ENCODE data around the gene RECQL5.
"Not testable (repeated sequence)": the region's sequence is repeated elsewhere in the genome, so short reads cannot be mapped to it uniquely, and the experiment has no call there.

RECQL5 gene

GRCh38 chr17:75647921-75648320 lies 19.0 kb downstream of the RECQL5 start:
- no peak for DNase-seq (ENCODE audit: low read depth)

- no peak for DNase-seq (ENCODE audit: low read depth)
Observed at GRCh38 chr17:75647061-75647460, 19.9 kb downstream of the RECQL5 start.

DNA sequence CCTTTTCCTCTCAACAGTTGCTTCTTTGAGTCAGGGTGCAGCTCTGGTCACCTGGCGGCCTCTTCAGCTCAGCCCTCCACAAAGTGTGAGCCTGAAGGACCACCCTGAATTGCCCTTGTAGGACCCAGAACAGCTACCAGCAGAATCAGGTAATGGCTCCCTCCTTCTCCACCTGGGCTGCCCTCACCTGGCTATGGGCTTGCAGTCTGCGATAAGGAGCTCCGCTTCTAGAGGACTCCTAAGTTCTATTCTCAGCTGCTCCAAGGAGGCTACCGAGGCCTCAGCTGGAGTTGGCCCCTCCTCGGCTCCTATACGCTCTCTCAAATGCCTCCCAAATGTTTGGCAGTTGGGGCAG lies 20.3 kb downstream of the RECQL5 start:
- DNase-seq (ENCODE audit: low read depth): no peak

GRCh38 chr17:75645889-75646637 lies 20.9 kb downstream of the RECQL5 start:
- no peak for DNase-seq (ENCODE audit: low read depth)

DNA sequence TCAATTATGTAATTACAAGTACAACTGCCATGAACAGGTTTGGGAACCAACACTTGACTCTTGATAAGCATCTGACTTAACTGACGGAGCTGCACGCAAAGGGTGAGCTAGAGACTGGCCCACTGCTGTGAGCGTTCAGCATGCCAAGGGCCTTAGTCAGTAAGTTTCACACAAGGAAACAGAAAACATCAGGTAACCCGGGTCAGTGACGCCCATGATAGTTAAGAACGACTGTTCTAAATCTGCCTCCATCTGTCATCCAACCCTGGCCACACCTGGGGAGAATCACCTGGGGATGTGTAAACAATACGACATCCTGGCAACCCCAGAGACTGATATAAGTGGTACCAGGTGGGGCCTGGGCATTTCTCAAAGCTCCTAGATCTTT lies 21.5 kb downstream of the RECQL5 start:
- no peak for DNase-seq (ENCODE audit: low read depth)

DNA sequence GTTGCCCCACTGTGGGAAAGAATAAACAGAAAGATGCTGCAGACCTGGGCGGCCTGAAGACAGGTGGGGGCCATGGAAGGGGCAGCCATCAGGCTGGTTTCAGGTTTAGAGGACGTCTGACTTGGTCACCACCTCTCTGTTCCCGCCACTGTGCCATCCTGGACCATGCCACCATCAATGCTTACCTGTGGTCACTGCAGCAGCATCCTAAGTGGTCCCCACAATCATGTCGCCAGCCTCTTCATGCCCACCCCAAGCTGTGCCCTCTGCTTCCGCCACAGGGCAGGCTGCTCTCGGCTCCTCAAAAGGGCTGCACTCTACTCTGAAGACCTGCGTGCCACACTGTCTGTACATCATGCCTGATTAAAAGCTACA lies 23.3 kb downstream of the RECQL5 start:
- no peak for DNase-seq (ENCODE audit: low read depth)

GRCh38 chr17:75642784-75643642 lies 23.9 kb downstream of the RECQL5 start:
- DNase-seq (ENCODE audit: low read depth): no peak

DNA sequence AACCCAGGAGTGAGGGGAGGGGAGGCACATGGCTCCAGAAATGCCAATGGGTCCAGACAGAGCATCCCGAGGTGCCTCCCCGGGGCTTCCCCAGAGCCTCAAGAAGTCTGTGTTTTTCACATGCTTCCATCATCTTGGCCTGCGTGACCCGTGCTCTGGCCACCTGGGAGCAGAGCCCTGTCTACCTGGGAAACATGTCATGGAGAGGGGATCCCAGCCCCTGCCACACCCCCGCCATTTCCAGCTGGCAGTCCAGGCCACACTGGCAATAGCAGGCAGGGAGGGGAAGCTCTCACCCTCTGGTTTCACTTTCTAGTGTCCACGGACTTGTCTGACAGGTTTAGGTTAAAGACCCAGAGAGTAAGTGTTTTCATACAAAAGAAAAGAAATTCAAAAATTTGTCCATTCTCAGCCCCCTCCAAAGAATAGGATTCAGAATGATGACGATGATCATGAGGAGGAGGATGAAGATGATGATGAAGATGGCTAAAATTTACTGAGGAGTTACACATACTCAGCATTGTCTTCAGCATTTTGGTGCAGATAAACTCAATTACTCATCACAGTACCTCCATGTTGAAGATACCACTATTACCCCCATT lies 24.7 kb downstream of the RECQL5 start:
- DNase-seq (ENCODE audit: low read depth): no peak

DNA sequence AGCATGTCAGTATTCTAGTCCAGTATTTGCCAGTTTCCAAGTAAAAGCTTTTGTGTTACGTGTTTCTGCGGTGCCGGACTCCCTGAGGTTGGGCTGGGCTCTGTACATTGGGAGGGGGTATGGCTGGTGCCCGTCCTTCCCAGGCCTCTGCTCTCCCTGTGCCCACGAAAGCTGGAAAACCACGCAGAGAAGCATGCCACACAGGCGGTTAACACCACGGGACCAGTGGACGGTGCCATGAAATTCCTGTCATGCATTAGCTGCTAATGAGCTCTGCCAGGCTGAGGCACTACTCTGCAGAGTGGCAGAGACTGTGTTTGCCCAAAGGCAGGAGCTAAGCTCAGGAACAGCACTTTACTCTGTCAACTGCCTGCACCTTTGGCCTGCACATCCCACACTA lies 25.6 kb downstream of the RECQL5 start:
- DNase-seq (ENCODE audit: low read depth): no peak

DNA sequence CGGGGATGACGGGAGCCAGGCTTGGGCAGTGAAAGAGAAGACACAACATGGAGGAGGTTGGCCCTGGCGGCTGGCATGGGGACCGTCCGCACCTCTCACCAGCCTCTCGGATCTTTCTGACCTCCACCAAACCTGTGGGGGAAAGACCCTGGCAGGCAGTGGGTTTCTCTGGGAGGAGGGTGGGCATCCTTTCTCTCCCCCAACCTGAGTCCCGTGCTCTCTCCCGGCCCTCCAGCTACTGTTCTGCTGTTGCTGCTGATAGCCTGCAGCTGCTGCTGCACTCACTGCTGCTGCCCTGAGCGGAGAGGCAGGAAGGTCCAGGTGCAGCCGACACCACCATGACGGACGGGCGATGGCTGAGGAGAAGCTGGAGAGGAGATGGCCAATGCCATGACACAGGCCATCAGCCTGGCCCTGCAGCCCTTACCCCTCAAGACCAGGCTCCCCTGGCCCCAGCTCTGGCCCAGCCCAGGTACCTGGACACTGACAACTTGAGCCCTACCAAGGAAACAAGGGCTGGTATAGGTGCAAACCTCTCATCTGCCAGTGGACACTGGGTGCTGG lies 26.3 kb downstream of the RECQL5 start:
- no peak for DNase-seq (ENCODE audit: low read depth)

DNA sequence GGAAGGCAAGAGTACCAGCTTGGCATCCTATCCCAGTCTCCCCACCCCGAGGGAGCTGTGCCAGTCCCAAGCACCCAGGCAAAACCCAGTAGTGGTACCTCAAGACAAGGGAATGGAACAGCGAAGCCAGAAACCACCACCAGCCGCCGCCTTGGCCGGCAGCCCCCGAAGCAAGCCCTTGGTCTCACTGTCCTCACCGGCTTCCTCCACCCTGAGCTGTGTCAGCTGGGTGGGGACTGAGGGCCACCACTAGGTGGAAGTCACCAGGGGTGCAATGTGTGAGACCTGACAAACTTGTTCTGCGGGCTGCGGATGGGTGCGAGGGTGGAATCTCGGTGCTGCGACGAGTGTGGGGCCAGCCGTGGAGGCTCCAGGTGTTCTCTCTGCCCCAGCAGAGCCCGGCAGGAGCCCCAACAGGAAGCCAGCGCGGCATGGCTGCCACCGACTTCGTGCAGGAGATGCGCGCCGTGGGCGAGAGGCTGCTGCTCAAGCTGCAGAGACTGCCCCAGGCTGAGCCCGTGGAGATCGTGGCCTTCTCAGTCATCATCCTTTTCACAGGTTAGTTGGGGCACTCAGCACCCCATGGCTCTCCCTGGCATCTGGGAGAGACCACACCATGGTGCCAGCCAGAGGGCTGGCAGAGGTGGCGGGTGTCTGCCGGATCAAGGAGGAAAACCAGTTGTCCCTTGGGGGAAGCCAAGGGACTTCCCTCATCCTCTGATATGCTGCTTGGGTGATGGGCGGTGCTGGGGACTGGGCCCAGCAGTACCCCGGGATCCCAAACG lies 27.0 kb downstream of the RECQL5 start:
- DNase-seq (ENCODE audit: low read depth): no peak

GRCh38 chr17:75639327-75639726 lies 27.6 kb downstream of the RECQL5 start:
- DNase-seq (ENCODE audit: low read depth): no peak

DNA sequence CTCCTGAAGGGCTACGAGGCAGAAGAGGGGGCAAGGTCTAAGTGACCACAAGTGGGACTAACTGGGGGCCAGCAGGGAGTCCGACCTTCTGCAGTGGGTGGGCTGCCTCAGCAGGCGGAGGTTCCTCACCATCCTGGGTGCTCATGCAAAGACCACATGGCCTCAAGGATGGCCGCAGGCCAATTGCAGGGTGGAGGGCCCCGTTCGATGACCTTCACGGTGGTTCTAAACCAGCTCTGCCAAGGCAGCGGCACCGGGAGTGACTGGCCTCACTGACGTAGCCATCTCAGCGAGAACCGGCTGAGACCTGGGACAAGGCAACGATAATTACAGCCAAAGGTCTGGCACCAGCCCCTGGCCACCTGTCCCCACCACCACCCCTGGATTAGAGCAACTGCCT lies 28.1 kb downstream of the RECQL5 start:
- no peak for DNase-seq (ENCODE audit: low read depth)

- DNase-seq (ENCODE audit: low read depth): not testable (repeated sequence)
Observed at GRCh38 chr17:75638039-75638438, 28.9 kb downstream of the RECQL5 start.

DNA sequence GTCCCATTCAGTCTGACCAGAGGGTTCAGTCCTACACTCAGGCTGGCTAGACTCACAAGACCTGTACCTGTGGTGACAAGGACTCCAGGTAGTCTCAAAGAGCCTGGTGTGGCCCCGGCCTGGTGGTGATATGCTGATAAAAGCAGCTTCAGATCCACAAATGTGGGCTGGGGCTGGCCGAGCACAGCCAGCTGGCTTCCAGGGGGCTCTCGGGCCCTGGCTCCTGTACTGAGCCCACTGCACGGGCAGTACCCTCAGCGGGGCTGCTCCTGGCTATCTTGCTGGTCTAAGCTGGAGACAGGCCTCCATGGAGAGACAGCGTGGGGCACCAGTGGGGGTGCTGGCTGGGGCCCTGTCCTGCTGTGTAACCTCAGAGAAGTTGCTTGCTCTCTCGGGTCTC lies 29.4 kb downstream of the RECQL5 start:
- no peak for DNase-seq (ENCODE audit: low read depth)

GRCh38 chr17:75637143-75637538 lies 29.8 kb downstream of the RECQL5 start:
- DNase-seq (ENCODE audit: low read depth): no peak

DNA sequence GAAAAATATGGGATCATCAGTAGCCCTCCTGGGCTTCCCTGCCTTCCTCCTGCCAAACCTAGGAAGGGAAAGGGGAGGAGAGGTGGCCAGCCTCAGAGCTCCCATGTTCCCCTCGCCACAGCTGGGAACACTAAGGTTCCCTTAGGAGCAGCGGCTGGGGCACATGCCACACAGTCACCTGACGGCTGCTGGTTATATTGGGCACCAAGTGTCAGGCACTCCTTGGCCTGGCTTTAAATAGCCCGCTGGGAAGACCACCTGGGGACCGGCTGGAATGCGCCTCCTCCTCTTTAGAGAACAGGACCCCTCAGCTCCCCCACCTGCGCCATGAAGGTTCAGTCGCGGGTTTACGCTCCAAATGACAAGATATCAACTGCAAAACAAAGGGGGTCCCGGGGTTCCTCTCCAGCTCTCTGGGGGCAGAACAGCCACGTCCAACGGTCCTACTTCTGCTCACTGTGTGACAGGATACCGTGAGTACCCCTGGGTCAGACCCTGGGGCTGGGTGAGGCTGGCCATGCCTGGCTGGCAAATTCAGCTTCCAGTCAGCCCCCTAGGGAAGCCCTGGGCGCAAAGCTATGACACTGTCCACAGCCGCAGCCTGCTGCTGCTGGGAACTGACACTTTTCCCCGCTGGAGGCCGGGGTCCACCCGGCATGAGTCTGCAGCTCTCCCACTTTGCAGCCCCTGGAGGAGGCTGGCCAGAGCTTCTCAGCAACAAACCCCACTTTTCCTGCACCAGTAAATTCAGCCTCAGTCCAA lies 30.4 kb downstream of the RECQL5 start:
- DNase-seq (ENCODE audit: low read depth): no peak

DNA sequence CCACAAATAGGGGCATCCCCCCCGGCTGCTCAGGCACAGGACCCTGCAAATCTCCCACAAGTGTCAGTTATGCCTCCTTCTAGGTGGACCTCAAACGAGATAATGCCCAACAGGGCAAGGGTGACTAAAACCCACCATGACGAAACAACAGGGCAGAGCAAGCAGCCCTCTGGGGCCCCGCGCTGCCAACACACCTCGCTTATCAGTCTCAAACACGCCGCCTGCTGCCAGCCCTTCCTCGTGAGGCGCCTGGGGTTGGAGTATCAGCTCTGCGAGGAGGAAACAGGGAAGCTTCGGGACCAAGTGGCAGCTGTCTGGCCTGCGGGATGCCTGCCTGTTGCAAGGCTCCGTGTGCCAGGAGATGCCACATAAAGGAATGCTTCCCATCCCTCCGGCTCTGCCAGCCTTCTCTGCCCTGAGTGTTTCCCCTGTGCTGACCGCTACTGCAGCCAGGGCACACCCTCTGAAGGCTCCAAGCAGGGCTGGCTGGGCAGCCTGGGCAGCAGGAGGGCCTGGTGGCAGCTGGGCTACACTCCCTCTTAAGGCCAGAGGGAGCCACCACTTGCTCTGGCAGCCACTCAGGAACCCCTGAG lies 31.2 kb downstream of the RECQL5 start:
- DNase-seq (ENCODE audit: low read depth): no peak

DNA sequence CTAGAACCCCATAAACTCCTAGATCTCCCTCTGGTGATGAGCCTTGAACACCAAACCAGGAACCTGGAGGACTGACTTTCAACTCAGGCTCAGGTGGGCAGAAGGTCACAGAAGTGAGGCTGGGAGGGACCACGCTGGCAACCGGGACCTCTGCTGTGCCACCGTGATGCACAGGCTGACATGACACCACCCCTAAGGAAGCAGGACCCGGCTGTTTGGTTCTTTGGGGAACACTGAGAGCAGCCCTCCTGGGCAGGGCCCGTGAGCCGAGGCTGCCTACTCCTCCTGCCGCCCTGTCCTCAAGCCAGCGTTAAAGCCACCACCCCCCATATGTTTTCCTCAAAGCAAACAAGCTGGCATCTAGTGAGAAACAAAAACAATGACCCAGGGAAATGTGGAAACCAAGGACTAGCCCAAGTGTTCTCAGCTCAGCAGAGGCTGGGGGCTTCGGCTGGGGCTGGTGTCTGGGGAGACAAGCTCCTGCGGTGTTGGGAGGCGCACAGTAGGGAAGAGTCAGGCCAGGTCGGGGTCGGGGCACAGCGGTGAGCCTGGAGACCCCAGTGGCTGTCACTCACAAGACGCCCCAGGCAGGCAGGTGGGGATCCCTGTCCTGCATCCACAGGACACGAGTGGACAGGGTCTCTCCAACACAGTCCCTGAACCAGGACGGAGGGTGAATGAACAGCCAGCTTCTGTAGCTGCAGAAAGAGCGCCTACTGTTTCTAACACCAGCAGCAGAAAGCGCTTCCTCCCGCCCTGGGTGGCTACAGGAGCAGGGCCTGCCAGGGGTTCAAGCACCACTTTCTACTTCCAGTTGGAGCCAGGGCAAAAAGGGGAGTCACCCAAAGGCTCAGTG lies 32.0 kb downstream of the RECQL5 start:
- DNase-seq (ENCODE audit: low read depth): no peak

DNA sequence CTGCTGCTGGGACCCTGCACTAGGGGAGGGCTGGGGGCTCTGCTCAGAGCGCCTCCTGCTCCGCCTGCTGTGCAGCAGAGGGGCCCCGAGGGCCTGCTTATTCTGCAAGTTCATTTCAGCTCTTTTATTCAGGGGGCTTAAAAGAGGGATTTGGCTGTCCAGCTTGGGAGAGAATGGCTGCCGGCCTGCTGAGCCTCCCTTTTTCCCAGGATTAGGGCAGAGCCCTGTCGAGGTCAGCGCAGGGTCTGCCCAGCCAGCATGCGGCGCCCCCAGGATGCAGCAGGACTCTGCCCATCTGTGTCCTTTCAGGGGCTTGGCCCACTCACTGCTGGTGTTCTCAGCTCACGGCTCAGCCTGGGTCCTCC lies 32.6 kb downstream of the RECQL5 start:
- no peak for DNase-seq (ENCODE audit: low read depth)
